GM21360 (cell line): ENCODE data around the gene ADORA2A.

Source experiments
- ATAC-seq: cut with Tn5 transposase; IDR thresholded peaks from one replicate; pipeline ENCODE4 v1.9.1; 2021; ENCODE audit warnings: mild to moderate bottlenecking, moderate library complexity; ENCODE audit not compliant: unreplicated experiment

ADORA2A gene

DNA sequence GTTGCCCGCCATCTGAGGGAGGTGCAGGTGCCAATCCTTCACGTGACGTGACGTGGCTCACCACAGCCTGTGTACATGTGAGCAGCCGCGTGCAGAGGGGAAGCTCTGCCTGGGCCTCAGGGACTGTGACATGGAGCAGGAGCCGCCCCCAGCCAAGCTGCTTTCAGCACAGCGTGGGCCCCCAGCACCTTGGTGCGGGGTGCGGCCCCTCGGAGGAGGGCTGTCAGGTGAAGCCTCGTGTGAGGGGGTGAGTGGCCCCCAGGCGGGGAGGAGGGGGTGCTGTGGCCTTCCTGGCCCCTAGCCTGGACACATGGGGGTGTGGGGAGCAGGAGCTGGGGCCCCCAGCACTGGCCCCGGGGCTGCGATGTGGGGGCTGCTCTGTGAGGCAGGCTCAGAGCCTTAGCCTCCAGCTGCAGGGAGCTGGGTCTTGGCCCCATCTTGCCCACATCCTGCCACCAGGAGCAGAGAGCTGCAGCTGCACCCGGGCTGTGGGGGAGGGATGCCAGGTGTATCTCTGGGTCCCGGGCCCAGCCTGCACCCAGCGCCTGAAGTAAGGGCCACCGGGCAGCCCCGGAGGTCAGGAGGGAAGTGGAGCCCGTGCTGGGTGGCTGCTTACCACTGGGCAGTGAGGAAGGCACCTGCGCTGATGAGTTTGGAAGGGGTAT is at the start of gene ADORA2A:
TSS of gene ADORA2A (plus strand) at position 100 of the 665 bp plus-strand sequence. CDS start 5,806 bp downstream, outside the sequence.
- ATAC-seq = peak; percentile 36

DNA sequence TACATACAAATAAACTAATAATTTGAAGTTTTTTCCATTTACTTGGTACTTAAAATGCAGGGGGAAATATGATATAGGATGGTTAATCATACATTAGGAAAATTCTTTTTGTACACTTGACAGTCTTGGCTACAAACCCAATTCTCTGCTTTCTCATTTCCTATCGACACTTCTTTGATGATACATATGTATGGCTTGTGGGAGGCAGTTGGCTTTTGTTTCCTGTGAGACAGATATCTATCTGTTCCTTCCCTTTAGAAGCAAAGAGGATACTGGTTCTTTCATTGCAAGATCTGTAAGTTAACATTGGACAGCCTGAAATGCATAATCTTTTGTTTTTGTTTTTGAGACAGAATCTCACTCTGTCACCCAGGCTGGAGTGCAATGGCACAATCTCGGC is 47.9 kb upstream of the ADORA2A start:
- ATAC-seq = no peak

DNA sequence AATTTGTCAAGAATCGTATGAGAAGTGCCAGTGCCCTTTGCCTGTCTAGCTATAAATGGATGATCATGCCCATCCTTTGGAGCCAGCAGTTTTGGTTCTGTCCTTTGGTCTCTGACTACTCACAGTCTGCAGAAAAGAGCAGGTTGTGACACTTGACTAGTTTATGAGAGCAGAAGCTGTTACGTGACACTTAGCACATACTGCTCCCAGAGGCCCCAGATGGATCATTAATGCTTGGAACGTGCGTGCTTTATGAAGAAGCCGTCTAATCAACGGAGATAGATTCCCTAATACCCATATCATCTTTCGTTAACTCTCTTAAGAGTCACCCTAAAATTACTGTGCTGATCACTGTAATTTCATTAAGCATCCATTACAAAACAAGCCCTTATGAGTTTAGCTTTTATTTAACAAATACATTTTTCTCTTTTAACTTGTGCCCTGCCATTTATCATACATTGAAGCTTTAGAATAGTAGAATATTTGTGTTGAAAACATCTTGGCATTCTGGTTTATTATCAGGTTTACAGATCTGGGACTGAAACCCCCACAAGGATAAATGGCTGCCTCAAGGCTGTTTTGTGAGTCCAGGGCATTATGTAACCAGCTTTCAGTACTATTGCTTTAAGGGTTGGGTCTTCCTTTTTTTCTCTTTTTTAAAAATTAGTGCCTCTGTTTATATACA is 47.0 kb upstream of the ADORA2A start:
- no peak for ATAC-seq

DNA sequence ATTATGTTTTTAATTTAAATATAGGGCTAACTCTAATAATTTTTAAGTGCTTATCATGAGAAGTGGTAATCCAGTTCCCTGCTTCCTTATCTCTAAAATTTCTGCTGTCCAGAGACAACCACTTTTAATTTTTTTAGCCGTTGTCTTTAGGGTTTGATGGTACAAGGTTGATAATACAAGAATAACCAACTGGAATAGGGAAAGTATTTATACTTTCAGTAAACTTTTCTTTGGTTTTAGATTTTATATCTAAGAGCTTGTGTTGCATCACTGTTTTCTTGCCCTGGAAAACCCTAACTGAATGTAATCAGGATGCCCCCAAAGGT is 46.5 kb upstream of the ADORA2A start:
- ATAC-seq = no peak

DNA sequence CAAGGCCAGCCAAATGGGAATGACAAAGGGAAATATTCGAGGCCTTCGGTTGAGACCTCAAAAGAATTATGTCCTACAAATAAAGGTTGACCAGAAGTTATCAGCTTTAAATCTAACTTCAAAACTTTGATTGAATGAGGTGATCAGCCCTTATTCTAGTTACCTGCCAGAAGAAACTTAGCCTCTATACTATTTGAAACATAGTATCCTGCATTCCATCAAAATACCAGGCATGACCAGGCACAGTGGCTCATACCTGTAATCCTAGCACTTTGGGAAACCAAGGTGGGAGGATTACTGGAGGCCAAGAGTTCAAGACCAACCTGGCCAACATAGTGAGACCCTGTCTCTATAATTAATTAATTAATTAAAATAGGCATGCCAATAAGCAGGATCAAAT is 44.3 kb upstream of the ADORA2A start:
- no peak for ATAC-seq

DNA sequence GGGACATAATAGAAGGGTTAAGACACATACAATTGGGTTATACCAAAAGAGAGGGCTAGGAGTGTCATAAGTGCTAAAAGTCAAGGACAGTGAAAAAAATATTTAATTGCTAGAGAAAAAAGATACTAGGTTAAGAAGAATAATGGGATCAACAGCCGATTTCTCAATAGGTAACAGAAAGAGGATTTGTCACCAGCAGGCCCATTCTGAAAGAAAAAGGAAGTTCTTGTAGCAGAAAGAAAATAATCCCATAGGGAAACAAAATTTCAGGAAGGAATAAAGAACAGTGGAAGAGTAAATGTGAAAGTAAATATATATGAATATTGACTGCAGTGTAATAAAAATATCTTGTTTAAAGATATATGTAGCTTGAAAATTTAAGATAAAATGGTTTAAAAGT is 43.3 kb upstream of the ADORA2A start:
- ATAC-seq = no peak

DNA sequence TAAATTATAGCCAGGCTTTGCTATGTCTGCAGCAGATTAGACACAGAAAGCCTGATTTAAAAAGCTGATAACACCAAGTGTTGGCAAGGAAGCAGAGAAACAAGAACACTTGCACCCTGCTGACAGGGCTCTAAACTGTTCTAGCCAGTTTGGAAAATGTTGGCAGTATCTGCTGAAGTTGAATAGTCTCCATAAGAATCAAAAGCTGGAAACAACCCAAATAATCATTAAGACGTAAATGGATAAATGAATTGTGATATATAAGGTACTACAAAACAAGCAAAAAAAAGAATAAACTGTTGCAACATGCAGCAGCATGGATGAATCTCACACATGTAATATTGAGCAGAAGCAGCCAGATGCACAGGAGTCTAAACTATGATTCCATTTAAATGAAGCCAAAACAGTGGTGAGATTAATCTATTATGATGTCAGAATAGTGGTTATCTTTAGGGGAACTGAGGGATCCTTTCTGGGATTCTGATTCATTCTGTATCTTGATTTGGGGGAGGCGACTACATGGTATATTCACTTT is 40.4 kb upstream of the ADORA2A start:
- ATAC-seq = no peak

DNA sequence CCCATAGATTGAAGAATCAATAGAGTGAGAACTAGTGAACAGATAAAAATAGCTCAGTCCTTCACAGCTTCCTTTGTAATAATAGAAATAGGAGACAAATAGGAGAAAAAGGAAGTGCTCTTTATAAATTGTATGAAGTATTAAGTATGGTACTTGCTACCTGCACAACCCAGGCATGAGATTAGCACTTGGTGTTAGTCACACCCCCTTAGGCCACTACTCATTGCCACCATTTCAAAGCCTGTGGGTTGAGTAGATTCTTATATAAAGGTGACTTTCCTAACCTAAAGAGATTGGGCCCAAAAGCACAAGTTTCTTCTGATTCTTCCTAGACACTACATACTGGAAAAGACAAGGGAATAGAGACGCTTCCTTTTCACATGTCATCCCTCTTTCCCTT is 37.7 kb upstream of the ADORA2A start:
- ATAC-seq = no peak

DNA sequence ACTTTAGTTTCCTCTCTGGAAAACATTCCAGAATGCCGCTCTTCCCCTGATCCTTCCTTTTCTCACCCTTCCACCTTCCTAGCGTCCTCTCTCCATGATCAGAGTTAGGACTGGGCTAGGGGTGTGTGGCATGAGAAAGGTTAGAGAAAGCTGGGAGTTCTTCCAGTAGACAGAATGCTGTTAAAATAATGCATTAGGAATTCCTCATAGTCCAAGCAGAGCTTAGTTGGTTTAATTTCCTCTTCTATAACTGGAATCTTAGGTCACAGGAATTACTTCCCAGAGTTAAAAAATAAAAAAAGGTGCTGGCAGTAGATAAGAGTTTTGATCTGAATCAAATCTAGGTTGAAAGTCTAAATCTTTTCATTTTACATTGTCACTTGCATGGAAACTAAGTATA is 37.2 kb upstream of the ADORA2A start:
- ATAC-seq = no peak

DNA sequence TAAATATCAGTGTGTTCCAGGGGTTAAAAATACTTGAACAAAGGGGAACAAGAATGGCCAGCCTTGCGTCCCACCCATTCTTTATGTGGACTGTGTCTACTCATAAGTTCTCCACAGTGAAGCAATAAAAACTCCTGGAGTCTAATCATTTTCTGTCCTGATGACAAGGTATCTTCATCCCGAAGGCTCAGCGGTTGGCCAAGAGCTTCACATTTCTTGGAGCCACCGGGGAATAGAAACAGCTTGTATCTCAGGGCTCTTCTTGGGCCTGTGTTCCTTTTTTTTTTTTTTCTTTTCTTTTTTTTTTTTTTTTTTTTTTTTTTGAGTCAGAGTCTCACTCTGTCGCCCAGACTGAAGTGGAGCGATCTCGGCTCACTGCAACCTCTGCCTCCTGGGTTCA is 36.8 kb upstream of the ADORA2A start:
- ATAC-seq = no peak

DNA sequence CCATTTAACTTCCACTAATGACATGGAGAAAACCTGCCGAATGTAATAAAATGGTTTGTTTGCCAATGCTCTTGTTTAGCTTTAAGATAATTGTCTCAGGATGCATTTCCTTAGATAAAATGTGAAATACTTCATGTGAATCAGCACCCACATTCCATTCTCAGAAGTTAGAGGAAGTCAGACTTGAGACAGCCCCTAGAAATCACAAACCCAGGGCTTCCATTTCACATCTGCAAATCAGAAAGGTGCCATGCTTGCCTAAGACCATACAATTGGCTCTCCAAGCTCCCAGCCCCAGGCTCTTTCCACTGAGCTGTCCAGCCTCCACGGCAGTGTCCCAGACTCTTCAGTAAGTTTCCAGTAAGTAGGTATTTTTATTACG is 35.6 kb upstream of the ADORA2A start:
- no peak for ATAC-seq

DNA sequence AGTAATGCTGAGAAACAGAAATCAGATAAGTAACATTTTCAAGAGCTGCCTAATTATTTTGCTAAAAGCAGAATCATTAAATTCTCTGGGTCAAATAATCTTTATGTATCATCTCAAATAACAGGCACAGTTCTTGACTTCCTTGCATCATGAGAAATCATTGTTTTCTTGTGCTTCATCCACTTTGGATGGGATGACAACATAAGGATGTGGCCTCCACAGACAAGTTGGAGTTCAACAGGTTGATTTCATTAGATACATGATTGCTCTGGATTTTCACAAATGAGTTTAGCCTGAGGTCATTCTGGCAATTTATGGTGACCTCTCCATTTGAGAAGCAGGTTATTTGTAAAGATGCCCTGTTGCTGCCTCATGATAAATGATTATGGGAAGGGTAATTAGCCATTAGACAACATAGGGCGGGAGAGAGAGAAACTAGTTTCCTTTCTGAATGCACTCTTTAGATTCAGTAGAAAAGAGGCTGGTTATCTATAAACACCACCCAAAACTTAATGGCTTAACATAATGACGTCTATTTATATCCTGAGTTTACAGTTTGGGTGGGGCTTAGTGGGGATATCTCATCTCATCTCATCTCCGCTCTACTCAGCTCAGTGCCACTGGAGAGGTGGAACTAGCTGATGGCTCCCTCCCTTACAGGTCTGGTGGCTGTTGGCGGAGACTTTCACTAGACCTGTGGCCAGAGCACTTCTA is 35.0 kb upstream of the ADORA2A start:
- ATAC-seq = no peak

DNA sequence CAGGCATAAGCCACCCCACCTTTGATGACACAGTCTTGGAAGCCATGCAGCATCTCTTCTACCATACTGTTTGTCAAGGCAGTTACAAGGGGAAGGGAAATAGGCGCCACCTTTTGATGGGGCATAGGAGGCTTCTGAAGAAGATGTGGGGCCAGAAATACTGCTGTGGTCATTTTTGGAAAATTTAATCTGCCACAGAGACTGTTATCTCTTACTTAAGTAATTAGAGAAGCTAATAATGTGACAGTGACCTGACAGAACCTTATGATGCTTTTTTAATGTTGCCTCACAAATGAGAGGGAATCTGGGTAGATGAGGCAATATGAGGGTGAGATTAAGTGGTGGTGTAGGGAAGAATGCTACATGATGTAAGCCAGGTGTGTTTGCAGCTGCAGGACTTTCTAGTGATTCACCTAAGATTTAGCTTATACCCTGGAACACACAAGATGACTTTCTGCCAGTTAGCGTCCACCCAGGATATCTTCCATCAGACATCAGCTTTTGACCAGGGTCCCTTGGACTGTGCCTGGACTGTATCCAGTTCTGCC is 34.3 kb upstream of the ADORA2A start:
- no peak for ATAC-seq

DNA sequence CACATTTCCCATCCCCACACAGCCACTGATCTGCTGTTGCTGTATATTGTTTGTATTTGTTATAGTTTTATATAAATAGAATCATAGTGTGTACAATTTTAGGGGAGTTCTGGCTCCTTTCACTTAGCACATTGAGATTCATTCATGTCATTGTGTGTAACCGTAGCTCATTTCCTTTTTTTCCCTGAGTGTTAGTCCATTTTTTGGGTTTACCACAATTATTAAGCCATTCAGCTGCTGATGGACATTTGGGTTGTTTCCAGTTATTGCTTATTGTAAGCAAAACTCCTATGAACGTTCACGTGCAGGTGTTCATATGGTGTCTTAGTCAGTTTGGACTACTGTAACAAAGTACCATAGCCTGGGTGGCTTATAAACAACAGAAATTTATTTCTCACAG is 33.6 kb upstream of the ADORA2A start:
- ATAC-seq = no peak

DNA sequence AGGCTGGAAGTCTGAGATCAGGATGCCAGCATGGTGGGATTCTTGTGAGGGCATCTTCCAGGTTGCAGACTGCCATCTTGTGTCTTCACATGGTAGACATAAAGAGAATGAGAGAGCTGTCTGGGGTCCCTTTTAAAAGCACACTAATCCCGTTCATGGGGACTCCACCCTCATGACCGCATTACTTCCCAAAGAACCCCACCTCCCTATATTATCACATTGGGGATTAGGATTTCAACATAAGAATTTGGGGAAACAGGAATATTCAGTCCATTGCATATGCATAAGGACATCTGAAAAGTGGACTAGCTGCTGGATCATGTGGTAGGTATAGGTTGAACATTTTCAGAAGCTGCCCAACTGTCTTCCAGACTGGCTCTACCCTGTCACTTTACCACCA is 33.1 kb upstream of the ADORA2A start:
- ATAC-seq = no peak

DNA sequence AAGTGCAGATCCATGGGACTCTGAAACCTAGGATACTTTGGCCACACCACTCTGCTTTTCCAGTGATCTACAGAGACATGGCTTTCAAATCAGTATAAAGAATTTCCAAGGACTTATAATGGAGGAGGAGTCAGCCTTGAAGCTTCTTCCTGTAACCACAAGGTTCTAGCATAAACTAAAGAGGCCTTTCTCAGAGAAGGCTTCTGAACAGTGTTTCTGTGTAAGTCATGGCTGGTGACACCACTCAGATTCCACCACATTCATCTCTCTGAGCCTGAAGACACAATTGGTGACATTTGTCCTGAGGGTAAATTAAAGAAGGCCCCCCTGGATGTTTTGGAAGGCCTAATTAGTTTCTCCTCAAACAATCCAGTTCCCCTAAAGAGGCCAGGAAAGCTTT is 29.0 kb upstream of the ADORA2A start:
- ATAC-seq = no peak

DNA sequence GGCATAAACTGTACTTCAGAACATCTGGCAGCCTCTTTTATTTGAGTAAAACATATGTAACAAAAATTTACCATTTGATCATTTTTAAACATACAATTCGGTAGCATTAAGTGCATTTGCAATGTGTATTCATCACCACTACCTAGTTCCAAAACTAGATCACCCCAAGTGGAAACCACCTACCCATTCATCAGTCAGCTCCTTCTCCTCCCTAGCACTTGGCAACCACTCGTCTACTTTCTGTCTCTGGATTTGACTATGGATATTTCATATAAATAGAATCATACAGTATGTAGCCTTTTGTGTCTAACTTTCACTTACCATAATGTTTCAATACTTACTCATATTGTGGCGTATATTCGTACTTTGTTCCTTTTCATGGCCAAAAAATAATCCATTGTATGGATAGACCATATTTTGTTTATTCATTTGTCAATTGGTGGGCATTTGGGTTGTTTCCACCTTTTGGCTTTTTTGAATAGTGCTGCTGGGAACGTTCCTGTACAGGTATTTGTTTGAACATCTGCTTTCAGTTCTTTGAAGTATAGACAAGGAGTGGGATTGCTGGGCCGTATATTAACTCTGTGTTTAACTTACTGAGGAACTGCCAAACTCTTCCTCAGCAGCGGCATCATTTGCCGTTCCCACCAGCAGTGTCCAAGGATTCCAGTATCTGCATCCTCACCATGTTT is 27.2 kb upstream of the ADORA2A start:
- no peak for ATAC-seq

DNA sequence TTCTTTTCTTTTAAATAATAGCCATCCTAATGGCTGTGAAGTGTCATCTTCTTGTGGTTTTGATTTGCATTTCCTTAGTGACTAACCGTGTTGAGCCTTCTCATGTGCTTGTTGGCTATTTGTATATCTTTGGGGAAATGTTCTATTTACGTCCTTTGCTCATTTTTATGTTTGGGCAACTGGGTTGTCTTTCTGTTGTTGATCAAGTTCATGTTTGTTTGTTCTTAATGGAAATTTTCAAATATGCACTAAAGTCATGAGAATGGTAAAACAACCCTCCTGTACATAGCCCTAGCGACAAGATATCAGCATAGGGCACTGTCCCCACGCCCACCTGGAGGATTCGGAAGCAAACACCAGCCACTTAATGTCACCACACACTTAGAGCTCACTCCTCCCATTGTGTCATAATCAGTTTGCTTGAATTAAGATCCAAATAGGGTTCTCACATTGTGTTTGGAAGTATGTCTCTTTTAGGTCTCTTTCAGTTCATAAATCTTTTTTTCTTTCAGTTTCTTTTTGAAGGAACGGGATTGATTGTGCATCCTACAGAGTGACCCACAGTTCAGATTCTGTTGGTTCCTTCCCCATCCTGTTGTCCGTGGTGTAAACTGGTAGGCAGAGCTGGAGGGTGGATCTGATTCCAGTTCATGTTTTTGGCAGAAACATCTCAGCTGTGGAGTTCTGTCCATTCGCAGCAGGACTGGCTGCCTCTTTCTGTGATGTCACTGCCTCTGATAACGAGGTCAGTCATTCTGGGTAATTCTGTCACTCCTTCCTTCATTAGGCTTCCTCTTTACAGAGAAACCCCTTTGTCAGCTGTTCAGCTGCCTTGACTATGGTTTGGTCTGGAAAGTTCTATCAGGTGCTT is 26.4 kb upstream of the ADORA2A start:
- ATAC-seq = no peak

DNA sequence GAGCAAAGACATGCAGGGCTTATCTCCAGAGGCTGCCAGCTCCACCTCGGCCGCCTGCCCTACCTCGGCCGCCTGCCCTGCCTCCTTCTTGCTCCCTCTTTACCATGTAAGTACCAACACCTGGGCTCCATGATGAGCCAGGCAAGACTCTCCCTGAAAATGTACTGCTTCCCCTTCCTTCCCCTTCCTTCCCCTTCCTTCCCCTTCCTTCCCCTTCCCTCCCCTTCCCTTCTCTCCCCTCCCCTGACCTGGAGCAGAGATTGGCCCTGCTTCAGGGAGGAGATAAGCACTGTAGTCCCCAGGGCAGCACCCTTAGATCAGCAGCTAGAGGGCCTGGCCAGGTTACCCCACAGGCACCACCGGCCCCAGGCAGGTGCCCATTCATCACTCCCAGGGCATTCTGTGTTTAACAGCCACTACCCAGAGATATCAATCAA is 25.4 kb upstream of the ADORA2A start:
- ATAC-seq = no peak
